Mammary epithelial cell (primary cell): ENCODE data around the gene DCAF10.

Source experiments
- CTCF ChIP-seq, 2 donors: IDR thresholded peaks in 1 of 2; conservative IDR thresholded peaks in 1 of 2; 2 replicates each; pipeline ENCODE4 v1.5.1; 2011 to 2012; ENCODE audit warnings: inconsistent platforms in 2 of 2, low read length in 2 of 2, mild to moderate bottlenecking in 2 of 2, control low read depth in 1 of 2, low read depth in 1 of 2; ENCODE audit not compliant: insufficient read depth in 1 of 2; ENCODE audit errors: extremely low read depth in 1 of 2
- EZH2 ChIP-seq: IDR thresholded peaks from 2 replicates; pipeline ENCODE4 v1.6.1; 2012; ENCODE audit warnings: low read length, inconsistent platforms, borderline replicate concordance

- TF ChIP-seq CTCF (conservative IDR thresholded peaks at IDR 0.05 in 1 of 2, IDR thresholded peaks at IDR 0.05 in 1 of 2; ENCODE audit: extremely low read depth in 1 of 2, insufficient read depth in 1 of 2, low read depth in 1 of 2, low read length in 2 of 2): no peak
- TF ChIP-seq EZH2: no peak
Measured at GRCh38 chr9:37801287-37801850, 772 bp downstream of the DCAF10 start.
